ENCODE measurements around the gene DLG5. TPM values are rescaled to one million over a fixed set of nuclear protein-coding genes. Genes with fewer than 3 reads are reported as not detected.

The DLG5 gene
- total RNA-seq, 1 experiment from 2014 or later = 31.7 TPM

GRCh38 chr10:77746047-77746707, 180.4 kb downstream of the DLG5 start:
- Histone ChIP-seq H3K36me3 (replicated peaks; ENCODE audit: control insufficient read depth, insufficient read depth, low read length) (no peaks in the 10 kb centered on the region), H3K4me3 (ENCODE audit: insufficient read depth, low read depth, low read length) (no peak overlapping the region), H3K27me3 (ENCODE audit: control insufficient read depth, insufficient read depth, low read length) (no peaks in the 10 kb centered on the region)
- no peak for DNase-seq

DNA sequence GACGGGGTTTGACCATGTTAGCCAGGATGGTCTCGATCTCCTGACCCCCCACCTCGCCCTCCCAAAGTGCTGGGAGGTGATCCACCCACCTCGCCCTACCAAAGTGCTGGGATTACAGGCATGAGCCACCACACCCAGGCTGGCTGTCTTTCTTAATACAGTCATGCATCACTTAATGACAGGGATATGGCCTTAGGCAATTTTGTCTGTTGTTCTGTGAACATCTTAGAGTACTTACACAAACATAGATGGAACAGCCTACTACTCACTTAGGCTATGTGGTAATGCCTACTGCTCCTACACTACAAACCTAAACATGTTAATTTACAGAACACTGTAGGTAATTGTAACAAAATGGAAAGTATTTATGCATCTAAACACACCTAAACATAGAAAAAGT, 182.3 kb downstream of the DLG5 start:
- DNase-seq = no peak
- Histone ChIP-seq H3K4me3 (ENCODE audit: insufficient read depth, low read depth, low read length) (no peak overlapping the region), H3K27me3 (ENCODE audit: control insufficient read depth, insufficient read depth, low read length) (no peaks in the 10 kb centered on the region)

GRCh38 chr10:77742172-77742571, 184.4 kb downstream of the DLG5 start:
- Histone ChIP-seq H3K36me3 (replicated peaks; ENCODE audit: control insufficient read depth, insufficient read depth, low read length) (no peaks in the 10 kb centered on the region), H3K4me3 (ENCODE audit: insufficient read depth, low read depth, low read length) (no peak overlapping the region), H3K27me3 (ENCODE audit: control insufficient read depth, insufficient read depth, low read length) (no peaks in the 10 kb centered on the region)
- no peak for DNase-seq

More for the DNA sequence above, 182.3 kb downstream of the DLG5 start:
- no peaks in the 10 kb centered on the region for H3K36me3 ChIP-seq (replicated peaks; ENCODE audit: control insufficient read depth, insufficient read depth, low read length)

- no peak for DNase-seq
- no peak overlapping the region for H3K4me3 ChIP-seq (ENCODE audit: insufficient read depth, low read depth, low read length)
- H3K36me3 ChIP-seq (replicated peaks; ENCODE audit: control insufficient read depth, insufficient read depth, low read length) = no peaks in the 10 kb centered on the region
- no peaks in the 10 kb centered on the region for H3K27me3 ChIP-seq (ENCODE audit: control insufficient read depth, insufficient read depth, low read length)
Measured at GRCh38 chr10:77741746-77742145, 184.8 kb downstream of the DLG5 start.

Other genes starting within 250 kb of the DLG5 start
- gene POLR3A, start 102.8 kb upstream of the DLG5 start, total RNA-seq (2014; rRNA removed; shearing (Covaris generic)) = 12.3 and 14.3 TPM in 2 replicates
- 1,301 and 1,944 TPM in 2 replicates for gene RPS24, start 107.1 kb upstream of the DLG5 start, total RNA-seq (2014; rRNA removed; shearing (Covaris generic))